Measurements from ENCODE around the gene TMEM14B. TPM values are rescaled to one million over a fixed set of nuclear protein-coding genes. Genes with fewer than 3 reads are reported as not detected.

TMEM14B gene
- total and polyA plus RNA-seq, 9 of the 15 experiments (the other 6 are each of a cell fraction or from before 2014, with no cell fraction given) = 174 to 862 (median 263) TPM

DNA sequence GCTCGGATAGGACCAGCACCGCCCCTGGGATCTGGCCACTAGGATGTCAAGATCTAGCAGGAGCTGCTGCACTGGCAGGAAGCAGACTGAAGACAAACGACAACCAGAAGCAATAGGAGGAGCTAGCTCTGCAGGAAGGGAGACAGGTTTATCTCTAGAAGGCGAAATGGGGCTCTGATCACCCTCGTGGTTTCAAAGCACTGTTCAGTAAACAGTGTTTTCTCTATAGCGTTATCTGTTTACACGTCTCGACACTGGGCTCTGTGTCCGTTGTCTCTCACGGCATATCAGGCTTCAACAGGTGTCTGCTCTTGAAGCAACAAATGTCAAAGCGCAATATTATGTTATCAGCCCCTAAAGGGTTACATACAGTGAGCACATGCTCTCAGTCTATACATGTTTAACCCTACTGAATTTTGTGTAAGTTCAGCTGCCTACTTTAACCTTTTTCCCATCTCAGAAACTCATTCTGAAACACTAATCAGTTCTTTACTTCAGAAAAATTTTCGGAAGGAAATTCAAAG, 23.8 kb downstream of the TMEM14B start (continued):
- TF ChIP-seq FOXA3 (CRISPR knock-in tag; conservative IDR thresholded peaks at IDR 0.05 in 1 of 2, IDR thresholded peaks at IDR 0.05 in 1 of 2) (peak; percentile 91 to 94), ATF2 (CRISPR knock-in tag; IDR thresholded peaks at IDR 0.05) (no peak), ZNF324 (CRISPR knock-in tag; IDR thresholded peaks at IDR 0.05) (no peak), ZNF586 (CRISPR knock-in tag; conservative IDR thresholded peaks at IDR 0.05) (no peak), XRCC4 (IDR thresholded peaks at IDR 0.05; ENCODE audit: extremely low read depth, insufficient read depth, insufficient read length) (no peak), XRCC5 (IDR thresholded peaks at IDR 0.05; ENCODE audit: low read depth, low read length) (no peak), MEIS2 (IDR thresholded peaks at IDR 0.05; ENCODE audit: partially characterized antibody) (peak; percentile 90), CBX5 (IDR thresholded peaks at IDR 0.05; ENCODE audit: borderline replicate concordance, low read depth) (no peak), RBM15 (IDR thresholded peaks at IDR 0.05; ENCODE audit: insufficient read depth, low read length) (no peak), PKNOX1 (IDR thresholded peaks at IDR 0.05) (peak; percentile 89), TARDBP (IDR thresholded peaks at IDR 0.05) (0 out of 2 replicates have a peak, but pooled peaks have one; percentile 68), DEAF1 (CRISPR knock-in tag; IDR thresholded peaks at IDR 0.05) (no peak), FOXK2 (conservative IDR thresholded peaks at IDR 0.05 in 1 of 2, IDR thresholded peaks at IDR 0.05 in 1 of 2; ENCODE audit: low read depth in 2 of 2) (peak; percentile 96 to 98), PRPF4 (IDR thresholded peaks at IDR 0.05; ENCODE audit: insufficient read depth, low read depth, low read length, poor library complexity, severe bottlenecking) (no peak), PATZ1 (CRISPR knock-in tag; IDR thresholded peaks at IDR 0.05; ENCODE audit: borderline replicate concordance) (no peak), POLR2G (IDR thresholded peaks at IDR 0.05; ENCODE audit: low read depth, low read length) (no peak), TEAD1 (CRISPR knock-in tag; IDR thresholded peaks at IDR 0.05) (0 out of 4 replicates have a peak, but pooled peaks of 1 of the 2 experiments have one; percentile 18), CBFA2T3 (IDR thresholded peaks at IDR 0.05) (peak; percentile 98)
- TF ChIP-seq, protein P1, sequence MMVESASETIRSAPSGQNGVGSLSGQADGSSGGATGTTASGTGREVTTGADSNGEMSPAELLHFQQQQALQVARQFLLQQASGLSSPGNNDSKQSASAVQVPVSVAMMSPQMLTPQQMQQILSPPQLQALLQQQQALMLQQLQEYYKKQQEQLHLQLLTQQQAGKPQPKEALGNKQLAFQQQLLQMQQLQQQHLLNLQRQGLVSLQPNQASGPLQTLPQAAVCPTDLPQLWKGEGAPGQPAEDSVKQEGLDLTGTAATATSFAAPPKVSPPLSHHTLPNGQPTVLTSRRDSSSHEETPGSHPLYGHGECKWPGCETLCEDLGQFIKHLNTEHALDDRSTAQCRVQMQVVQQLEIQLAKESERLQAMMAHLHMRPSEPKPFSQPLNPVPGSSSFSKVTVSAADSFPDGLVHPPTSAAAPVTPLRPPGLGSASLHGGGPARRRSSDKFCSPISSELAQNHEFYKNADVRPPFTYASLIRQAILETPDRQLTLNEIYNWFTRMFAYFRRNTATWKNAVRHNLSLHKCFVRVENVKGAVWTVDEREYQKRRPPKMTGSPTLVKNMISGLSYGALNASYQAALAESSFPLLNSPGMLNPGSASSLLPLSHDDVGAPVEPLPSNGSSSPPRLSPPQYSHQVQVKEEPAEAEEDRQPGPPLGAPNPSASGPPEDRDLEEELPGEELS (CRISPR knock-in tag; IDR thresholded peaks at IDR 0.05; ENCODE audit: borderline replicate concordance) = peak; percentile 97
